Tibial artery (tissue), 4 donors: ENCODE data around the gene HLA-DQB1.

Source experiments
- DNase-seq, 2 donors: peaks; one replicate each; pipeline ENCODE4 v3.0.0-alpha.2; 2019
- H3K27ac ChIP-seq, 2 donors: fragments of 200-600 bp; sonication (generic) in 1 of 2; 1 replicate in 1 of 2; 2 replicates in 1 of 2; pipeline ENCODE4 v1.5.1; 2018 to 2019; ENCODE audit warnings: mild to moderate bottlenecking in 1 of 2
- H3K27me3 ChIP-seq, 2 donors: fragments of 200-600 bp; sonication (generic) in 1 of 2; one replicate each; pipeline versions ENCODE4 v1.5.1 to v1.6.0; 2016 to 2019
- H3K36me3 ChIP-seq, 3 donors: fragments of 200-600 bp; sonication (generic) in 2 of 3; one replicate each; pipeline ENCODE4 v1.5.1; 2016 to 2019; ENCODE audit warnings: mild to moderate bottlenecking in 2 of 3
- H3K4me1 ChIP-seq, 4 donors: fragments of 200-600 bp; sonication (generic) in 2 of 4; 1 replicate in 3 of 4; 2 replicates in 1 of 4; pipeline ENCODE4 v1.5.1; 2016 to 2019
- H3K4me3 ChIP-seq, 2 donors: fragments of 200-600 bp; sonication (generic) in 1 of 2; 1 replicate in 1 of 2; 2 replicates in 1 of 2; pipeline ENCODE4 v1.5.1; 2018 to 2019; ENCODE audit warnings: mild to moderate bottlenecking in 2 of 2
- H3K9me3 ChIP-seq, 3 donors: fragments of 200-600 bp; sonication (generic) in 1 of 3; one replicate each; pipeline ENCODE4 v1.5.1; 2016 to 2019
- intact Hi-C: fragments of 100-400 bp; cut with DNase I; formaldehyde crosslinking; loops from one replicate; pipeline ENCODE4 v1.15.0; 2023; ENCODE audit warnings: low total_unique reads
- TF ChIP-seq, protein P1 (sequence below), 2 experiments: fragments of 200-600 bp in 1 of 2; fragments of 450-650 bp in 1 of 2; IDR thresholded peaks; one replicate each; pipeline ENCODE4 v1.5.1; 2017 to 2019; ENCODE audit warnings: antibody characterized with exemption in 2 of 2, mild to moderate bottlenecking in 1 of 2, moderate library complexity in 1 of 2

The HLA-DQB1 gene

DNA sequence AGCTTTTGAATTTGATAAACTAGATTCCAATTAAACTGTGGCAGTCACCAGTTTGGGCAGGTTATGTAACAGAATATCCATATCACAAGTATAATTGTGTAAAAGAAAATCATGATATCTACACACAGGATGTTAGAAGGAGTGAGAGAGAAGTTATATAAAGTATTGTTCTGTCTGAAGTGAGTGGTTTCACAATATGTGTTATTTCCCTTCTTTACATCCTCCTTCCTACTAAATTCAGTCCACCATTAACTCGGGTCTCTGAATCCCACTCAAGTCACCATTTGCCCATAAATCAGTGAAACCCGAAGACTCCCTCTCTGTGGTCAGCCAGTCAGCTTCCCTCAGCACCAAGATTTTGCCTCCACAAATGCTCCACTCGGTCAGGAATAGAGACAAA is 796 bp downstream of the HLA-DQB1 start:
- H3K27ac ChIP-seq, result no peak overlapping the region
- no peak for DNase-seq
- H3K27me3 ChIP-seq, result no peaks in the 10 kb centered on the region
- no peaks in the 10 kb centered on the region for H3K9me3 ChIP-seq
- TF ChIP-seq, protein P1, sequence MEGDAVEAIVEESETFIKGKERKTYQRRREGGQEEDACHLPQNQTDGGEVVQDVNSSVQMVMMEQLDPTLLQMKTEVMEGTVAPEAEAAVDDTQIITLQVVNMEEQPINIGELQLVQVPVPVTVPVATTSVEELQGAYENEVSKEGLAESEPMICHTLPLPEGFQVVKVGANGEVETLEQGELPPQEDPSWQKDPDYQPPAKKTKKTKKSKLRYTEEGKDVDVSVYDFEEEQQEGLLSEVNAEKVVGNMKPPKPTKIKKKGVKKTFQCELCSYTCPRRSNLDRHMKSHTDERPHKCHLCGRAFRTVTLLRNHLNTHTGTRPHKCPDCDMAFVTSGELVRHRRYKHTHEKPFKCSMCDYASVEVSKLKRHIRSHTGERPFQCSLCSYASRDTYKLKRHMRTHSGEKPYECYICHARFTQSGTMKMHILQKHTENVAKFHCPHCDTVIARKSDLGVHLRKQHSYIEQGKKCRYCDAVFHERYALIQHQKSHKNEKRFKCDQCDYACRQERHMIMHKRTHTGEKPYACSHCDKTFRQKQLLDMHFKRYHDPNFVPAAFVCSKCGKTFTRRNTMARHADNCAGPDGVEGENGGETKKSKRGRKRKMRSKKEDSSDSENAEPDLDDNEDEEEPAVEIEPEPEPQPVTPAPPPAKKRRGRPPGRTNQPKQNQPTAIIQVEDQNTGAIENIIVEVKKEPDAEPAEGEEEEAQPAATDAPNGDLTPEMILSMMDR (IDR thresholded peaks at IDR 0.05), result no peak
- H3K4me3 ChIP-seq, result no peak overlapping the region
- H3K4me1 ChIP-seq, result no peaks in the 10 kb centered on the region
- intact Hi-C loops, result loop anchor here (5.0 kb wide), 1 partner anchor 97 kb away; the partner anchor contains the start of gene HLA-DQB2
- no peaks in the 10 kb centered on the region for H3K36me3 ChIP-seq

DNA sequence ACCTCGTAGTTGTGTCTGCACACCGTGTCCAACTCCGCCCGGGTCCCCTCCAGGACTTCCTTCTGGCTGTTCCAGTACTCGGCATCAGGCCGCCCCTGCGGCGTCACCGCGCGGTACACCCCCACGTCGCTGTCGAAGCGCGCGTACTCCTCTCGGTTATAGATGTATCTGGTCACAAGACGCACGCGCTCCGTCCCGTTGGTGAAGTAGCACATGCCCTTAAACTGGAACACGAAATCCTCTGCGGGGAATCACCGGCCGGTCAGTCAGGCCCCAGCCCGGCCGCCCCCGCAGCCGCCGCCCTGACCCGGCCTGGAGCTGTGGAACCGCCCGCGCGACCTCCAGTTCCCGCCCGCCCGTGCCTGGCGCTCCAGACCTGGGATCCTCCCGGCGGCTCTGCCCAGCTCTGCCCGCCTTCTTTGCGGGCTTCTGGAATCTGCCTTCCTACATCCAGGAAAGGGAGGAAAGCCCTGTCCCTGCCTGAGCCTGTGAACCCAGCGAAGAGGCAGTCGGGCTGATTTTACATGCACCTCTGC is 1.6 kb downstream of the HLA-DQB1 start:
- no peak overlapping the region for H3K27ac ChIP-seq
- DNase-seq, result no peak
- H3K27me3 ChIP-seq, result no peaks in the 10 kb centered on the region
- TF ChIP-seq, protein P1 (IDR thresholded peaks at IDR 0.05), result no peak
- H3K9me3 ChIP-seq, result no peaks in the 10 kb centered on the region
- H3K4me1 ChIP-seq, result no peaks in the 10 kb centered on the region
- intact Hi-C loops, result loop anchor here (5.0 kb wide), 1 partner anchor 97 kb away; the partner anchor contains the start of gene HLA-DQB2
- H3K4me3 ChIP-seq, result no peak overlapping the region
- no peaks in the 10 kb centered on the region for H3K36me3 ChIP-seq

DNA sequence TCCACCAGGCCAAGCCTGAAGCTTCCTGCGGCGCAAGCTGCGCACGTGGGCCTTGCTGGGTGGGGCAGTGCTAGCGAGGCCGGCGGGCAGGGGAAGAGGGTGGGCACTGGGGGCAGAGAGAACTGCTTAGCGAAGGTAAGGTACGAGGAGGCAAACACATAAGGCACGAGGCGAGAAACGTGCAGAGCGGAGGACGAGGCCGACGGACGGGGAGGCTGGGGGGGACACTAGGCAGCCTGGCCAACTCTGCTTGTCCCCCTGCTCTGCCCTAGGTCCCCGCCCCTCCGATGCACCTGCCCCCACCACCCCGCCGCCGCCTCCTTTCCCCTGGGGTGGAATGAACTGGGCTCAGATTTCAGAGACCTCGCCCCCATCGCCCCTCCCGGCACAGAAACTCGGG is 2.1 kb downstream of the HLA-DQB1 start:
- Histone ChIP-seq H3K27me3 (no peaks in the 10 kb centered on the region), H3K36me3 (no peaks in the 10 kb centered on the region), H3K4me1 (no peaks in the 10 kb centered on the region), H3K9me3 (no peaks in the 10 kb centered on the region), H3K27ac (no peak overlapping the region), H3K4me3 (no peak overlapping the region)
- intact Hi-C loops, result no loop called here
- no peak for DNase-seq
- TF ChIP-seq, protein P1 (IDR thresholded peaks at IDR 0.05), result no peak

DNA sequence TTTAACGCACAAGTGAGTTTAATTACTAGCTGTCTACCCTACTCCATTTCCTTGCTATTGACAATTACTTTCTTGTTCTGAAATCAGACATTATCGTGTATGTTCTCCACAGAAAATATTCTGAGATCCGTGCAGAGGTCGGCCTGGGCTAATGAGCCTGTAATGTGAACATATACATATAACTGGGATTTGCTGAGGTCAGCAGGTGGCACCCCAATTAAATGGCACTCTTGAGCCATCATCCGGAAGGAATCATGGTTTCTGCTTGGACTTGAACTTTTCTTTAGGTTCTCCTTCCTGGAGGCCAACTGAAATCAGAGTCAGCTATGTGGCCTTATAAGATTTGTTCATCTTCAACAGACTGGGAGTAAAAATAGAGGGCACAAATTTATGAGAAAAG is 3.6 kb downstream of the HLA-DQB1 start:
- H3K36me3 ChIP-seq, result no peaks in the 10 kb centered on the region
- no peaks in the 10 kb centered on the region for H3K4me1 ChIP-seq
- DNase-seq, result no peak
- intact Hi-C loops, result no loop called here
- no peak overlapping the region for H3K27ac ChIP-seq
- H3K4me3 ChIP-seq, result no peak overlapping the region
- no peaks in the 10 kb centered on the region for H3K9me3 ChIP-seq
- TF ChIP-seq, protein P1 (IDR thresholded peaks at IDR 0.05), result no peak
- no peaks in the 10 kb centered on the region for H3K27me3 ChIP-seq

DNA sequence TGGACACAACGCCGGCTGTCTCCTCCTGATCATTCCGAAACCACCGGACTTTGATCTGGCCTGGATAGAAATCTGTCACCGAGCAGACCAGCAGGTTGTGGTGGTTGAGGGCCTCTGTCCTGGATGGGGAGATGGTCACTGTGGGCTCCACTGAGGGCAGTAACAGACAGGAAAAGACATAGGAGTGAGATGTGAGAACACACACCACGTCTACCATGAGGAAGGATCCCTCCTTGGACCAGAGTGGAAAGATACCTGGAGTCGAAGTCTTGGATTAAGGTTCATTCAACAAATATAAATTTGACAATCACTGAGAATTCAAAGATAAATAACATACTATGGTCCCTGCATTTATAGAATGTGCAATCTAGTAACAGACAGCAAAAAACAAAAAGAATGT is 4.4 kb downstream of the HLA-DQB1 start:
- Histone ChIP-seq H3K9me3 (no peaks in the 10 kb centered on the region), H3K27me3 (no peaks in the 10 kb centered on the region), H3K4me3 (no peak overlapping the region), H3K4me1 (no peaks in the 10 kb centered on the region), H3K36me3 (no peaks in the 10 kb centered on the region), H3K27ac (no peak overlapping the region)
- intact Hi-C loops, result no loop called here
- no peak for DNase-seq
- TF ChIP-seq, protein P1 (IDR thresholded peaks at IDR 0.05), result no peak
